OCI-LY1 (cell line): ENCODE measurements around the gene OTOF.

Experiments used
- H2AFZ ChIP-seq: fragments of 200-600 bp; sonication (generic), shearing (Covaris generic); 2 replicates; pipeline ENCODE4 v1.6.0; 2014; ENCODE audit warnings: antibody characterized with exemption, mild to moderate bottlenecking, low read length
- H3F3A ChIP-seq: fragments of 200-600 bp; sonication (generic), shearing (Covaris generic); 2 replicates; pipeline ENCODE4 v1.6.0; 2014; ENCODE audit warnings: mild to moderate bottlenecking, antibody characterized with exemption, low read length, moderate library complexity; ENCODE audit not compliant: insufficient read depth
- H3K27ac ChIP-seq: fragments of 200-600 bp; sonication (generic); 2 replicates; pipeline ENCODE4 v1.5.1; 2014; ENCODE audit warnings: low read length, mixed run types, mild to moderate bottlenecking, low read depth; ENCODE audit not compliant: poor library complexity, severe bottlenecking
- H3K27me3 ChIP-seq: fragments of 200-600 bp; sonication (generic); 2 replicates; pipeline ENCODE4 v1.6.0; 2014; ENCODE audit warnings: antibody characterized with exemption, mild to moderate bottlenecking, low read length, moderate library complexity; ENCODE audit not compliant: insufficient read depth
- H3K36me3 ChIP-seq: fragments of 200-600 bp; sonication (generic); 2 replicates; pipeline ENCODE4 v1.6.1; 2014; ENCODE audit warnings: mild to moderate bottlenecking, antibody characterized with exemption, low read length, moderate library complexity, mixed read lengths; ENCODE audit not compliant: insufficient read depth
- H3K4me1 ChIP-seq: fragments of 200-600 bp; sonication (generic); 2 replicates; pipeline ENCODE4 v1.5.1; 2014; ENCODE audit warnings: mild to moderate bottlenecking, low read length, moderate library complexity; ENCODE audit not compliant: insufficient read depth, severe bottlenecking
- H3K4me2 ChIP-seq: fragments of 200-600 bp; sonication (generic), shearing (Covaris generic); 2 replicates; pipeline ENCODE4 v1.6.1; 2014; ENCODE audit warnings: low read length
- H3K4me3 ChIP-seq: fragments of 200-600 bp; sonication (generic); 2 replicates; pipeline ENCODE4 v1.5.1; 2014; ENCODE audit warnings: low read length, low read depth, mild to moderate bottlenecking, mixed read lengths; ENCODE audit not compliant: poor library complexity, severe bottlenecking
- H3K79me2 ChIP-seq: fragments of 200-600 bp; shearing (Covaris generic); 2 replicates; pipeline ENCODE4 v1.6.1; 2016; ENCODE audit warnings: mixed run types, low read length, mixed read lengths; ENCODE audit not compliant: insufficient read depth
- H3K9ac ChIP-seq: fragments of 200-600 bp; sonication (generic), shearing (Covaris generic); 2 replicates; pipeline ENCODE4 v1.6.1; 2014; ENCODE audit warnings: mild to moderate bottlenecking, low read length, mixed read lengths
- H3K9me2 ChIP-seq: fragments of 200-600 bp; sonication (generic), shearing (Covaris generic); 2 replicates; pipeline ENCODE4 v1.6.1; 2014; ENCODE audit warnings: low read depth, mild to moderate bottlenecking, low read length, mixed read lengths
- H3K9me3 ChIP-seq: fragments of 200-600 bp; shearing (Covaris generic); 2 replicates; pipeline ENCODE4 v1.6.1; 2014; ENCODE audit warnings: low read length, mixed read lengths
- H4K20me1 ChIP-seq: fragments of 200-600 bp; sonication (generic), shearing (Covaris generic); 2 replicates; pipeline ENCODE4 v1.6.0; 2016; ENCODE audit warnings: mild to moderate bottlenecking, low read length; ENCODE audit not compliant: insufficient read depth
- CTCF ChIP-seq: fragments of 200-600 bp; sonication (generic), shearing (Covaris generic); IDR thresholded peaks from 2 replicates; pipeline ENCODE4 v1.5.1; 2017; ENCODE audit warnings: mild to moderate bottlenecking, antibody characterized with exemption, low read length, moderate library complexity, mixed read lengths
- EZH2 ChIP-seq: fragments of 200-600 bp; sonication (generic), shearing (Covaris generic); IDR thresholded peaks from 2 replicates; pipeline ENCODE4 v1.8.0; 2017; ENCODE audit warnings: borderline replicate concordance, mixed run types, mild to moderate bottlenecking, antibody characterized with exemption, low read length, moderate library complexity, mixed read lengths

Gene OTOF

GRCh38 chr2:26479789-26480565 is 2.1 kb upstream of the OTOF start:
- Histone ChIP-seq H3K9ac (no peak overlapping the region), H3K27ac (no peak overlapping the region)

GRCh38 chr2:26479131-26479788 is 1.3 kb upstream of the OTOF start:
- no peaks in the 10 kb centered on the region for H3F3A ChIP-seq
- no peak overlapping the region for H3K27ac ChIP-seq
- TF ChIP-seq EZH2 (no peak), CTCF (no peak)
- H3K27me3 ChIP-seq = no peaks in the 10 kb centered on the region
- H3K4me1 ChIP-seq = no peaks in the 10 kb centered on the region
- H4K20me1 ChIP-seq = no peaks in the 10 kb centered on the region
- H3K9me2 ChIP-seq = no peaks in the 10 kb centered on the region
- H3K79me2 ChIP-seq = no peaks in the 10 kb centered on the region
- no peaks in the 10 kb centered on the region for H3K36me3 ChIP-seq
- H2AFZ ChIP-seq = no peak overlapping the region
- H3K4me3 ChIP-seq = no peak overlapping the region
- H3K9ac ChIP-seq = no peak overlapping the region
- H3K9me3 ChIP-seq = no peaks in the 10 kb centered on the region
- no peak overlapping the region for H3K4me2 ChIP-seq

More at GRCh38 chr2:26479789-26480565, 2.1 kb upstream of the OTOF start:
- Histone ChIP-seq H3K4me1 (no peaks in the 10 kb centered on the region), H3K27me3 (no peaks in the 10 kb centered on the region), H3K9me2 (no peaks in the 10 kb centered on the region), H4K20me1 (no peaks in the 10 kb centered on the region), H3K4me2 (no peak overlapping the region), H2AFZ (no peak overlapping the region), H3F3A (no peaks in the 10 kb centered on the region), H3K9me3 (no peaks in the 10 kb centered on the region), H3K36me3 (no peaks in the 10 kb centered on the region), H3K4me3 (no peak overlapping the region), H3K79me2 (no peaks in the 10 kb centered on the region)
- no peak for TF ChIP-seq CTCF
- TF ChIP-seq EZH2 = no peak

GRCh38 chr2:26478366-26478765 is 442 bp upstream of the OTOF start:
- Histone ChIP-seq H3K9me3 (no peaks in the 10 kb centered on the region), H4K20me1 (no peaks in the 10 kb centered on the region), H3K79me2 (no peaks in the 10 kb centered on the region), H3K9me2 (no peaks in the 10 kb centered on the region), H3K27me3 (no peaks in the 10 kb centered on the region), H3K27ac (no peak overlapping the region), H3K9ac (no peak overlapping the region), H3K4me2 (no peak overlapping the region), H3K4me1 (no peaks in the 10 kb centered on the region), H2AFZ (no peak overlapping the region), H3K4me3 (no peak overlapping the region), H3F3A (no peaks in the 10 kb centered on the region), H3K36me3 (no peaks in the 10 kb centered on the region)
- no peak for TF ChIP-seq CTCF
- TF ChIP-seq EZH2 = no peak
